Measurements from ENCODE around the gene SUB1.
"Not testable (repeated sequence)": the region's sequence is repeated elsewhere in the genome, so short reads cannot be mapped to it uniquely, and the experiment has no call there.

DNA sequence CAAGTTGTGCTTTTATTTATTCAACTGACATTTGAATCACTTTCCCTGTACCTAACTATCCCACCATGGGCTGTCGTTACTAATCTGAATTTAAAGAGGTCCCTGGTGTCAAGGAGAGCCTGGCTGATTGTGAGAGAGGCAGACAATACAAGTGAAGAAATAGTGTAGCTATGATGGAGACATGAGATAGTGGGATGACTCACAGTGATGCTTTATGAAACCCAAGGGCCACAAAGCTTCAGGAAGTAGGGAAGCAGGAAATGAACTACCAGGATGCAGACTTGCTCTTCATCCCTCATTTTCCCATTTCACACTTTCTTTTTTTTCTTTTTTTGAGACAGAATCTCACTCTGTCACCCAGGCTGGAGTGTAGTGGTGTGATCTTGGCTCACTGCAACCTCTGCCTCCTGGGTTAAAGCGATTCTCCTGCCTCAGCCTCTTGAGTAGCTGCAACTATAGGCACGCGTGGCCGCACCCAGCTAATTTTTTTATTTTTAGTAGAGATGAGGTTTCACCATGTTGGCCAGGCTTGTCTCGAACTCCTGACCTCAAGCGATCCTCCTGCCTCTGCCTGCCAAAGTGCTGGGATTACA, 47.8 kb upstream of the SUB1 start:
- TF ChIP-seq, protein P1, sequence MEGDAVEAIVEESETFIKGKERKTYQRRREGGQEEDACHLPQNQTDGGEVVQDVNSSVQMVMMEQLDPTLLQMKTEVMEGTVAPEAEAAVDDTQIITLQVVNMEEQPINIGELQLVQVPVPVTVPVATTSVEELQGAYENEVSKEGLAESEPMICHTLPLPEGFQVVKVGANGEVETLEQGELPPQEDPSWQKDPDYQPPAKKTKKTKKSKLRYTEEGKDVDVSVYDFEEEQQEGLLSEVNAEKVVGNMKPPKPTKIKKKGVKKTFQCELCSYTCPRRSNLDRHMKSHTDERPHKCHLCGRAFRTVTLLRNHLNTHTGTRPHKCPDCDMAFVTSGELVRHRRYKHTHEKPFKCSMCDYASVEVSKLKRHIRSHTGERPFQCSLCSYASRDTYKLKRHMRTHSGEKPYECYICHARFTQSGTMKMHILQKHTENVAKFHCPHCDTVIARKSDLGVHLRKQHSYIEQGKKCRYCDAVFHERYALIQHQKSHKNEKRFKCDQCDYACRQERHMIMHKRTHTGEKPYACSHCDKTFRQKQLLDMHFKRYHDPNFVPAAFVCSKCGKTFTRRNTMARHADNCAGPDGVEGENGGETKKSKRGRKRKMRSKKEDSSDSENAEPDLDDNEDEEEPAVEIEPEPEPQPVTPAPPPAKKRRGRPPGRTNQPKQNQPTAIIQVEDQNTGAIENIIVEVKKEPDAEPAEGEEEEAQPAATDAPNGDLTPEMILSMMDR (conservative IDR thresholded peaks at IDR 0.05; ENCODE audit: low read length): not testable (repeated sequence)
- TF ChIP-seq EZH2phosphoT487 (IDR thresholded peaks at IDR 0.05; ENCODE audit: borderline replicate concordance): not testable (repeated sequence)

All from Loucy (cell line).